Left renal pelvis (tissue), 4 donors: ENCODE data around the gene CEACAM3. TPM values are rescaled to one million over a fixed set of nuclear protein-coding genes. Genes with fewer than 3 reads are reported as not detected.

Experiments used
- DNase-seq, 4 donors: peaks; one replicate each; pipeline ENCODE4 v3.0.0-alpha.2; 2013; ENCODE audit warnings: low read depth in 4 of 4, low spot score in 3 of 4
- polyA plus RNA-seq, 4 donors: library from polyadenylated mRNA; unstranded; fragments of 120-200 nt; gene quantifications; one replicate each; pipeline ENCODE4 v1.2.1, GENCODE V29; 2013; ENCODE audit not compliant: insufficient read length in 4 of 4

Gene CEACAM3
- polyA plus RNA-seq, 4 donors, result 0.22 TPM; not detected in 3

- no peak for DNase-seq
These were observed 47.0 kb downstream of the CEACAM3 start for GRCh38 chr19:41843371-41843770.

- no peak for DNase-seq
These were observed 48.2 kb downstream of the CEACAM3 start, which contains the start of gene LYPD4 for GRCh38 chr19:41844601-41845000. TSS of gene LYPD4 (minus strand) at chr19:41844683. CDS start at chr19:41839285, 5,398 bp downstream.

GRCh38 chr19:41845001-41845050 lies 48.4 kb downstream of the CEACAM3 start, which contains the start of gene DMRTC2:
TSS of gene DMRTC2 (plus strand) at chr19:41845042. CDS start at chr19:41847429, 2,387 bp downstream.
- DNase-seq, result no peak

GRCh38 chr19:41845051-41845590 lies 48.7 kb downstream of the CEACAM3 start:
- DNase-seq, result no peak

GRCh38 chr19:41847351-41848105 lies 51.1 kb downstream of the CEACAM3 start:
- DNase-seq, result no peak

- no peak for DNase-seq
These were observed 52.3 kb downstream of the CEACAM3 start for GRCh38 chr19:41848666-41849065.

- no peak for DNase-seq
These were observed 52.7 kb downstream of the CEACAM3 start for GRCh38 chr19:41849067-41849466.

GRCh38 chr19:41850381-41850780 lies 54.0 kb downstream of the CEACAM3 start:
- no peak for DNase-seq

- no peak for DNase-seq
These were observed 55.1 kb downstream of the CEACAM3 start for GRCh38 chr19:41851456-41851855.

GRCh38 chr19:41853344-41853743 lies 57.0 kb downstream of the CEACAM3 start:
- no peak for DNase-seq

GRCh38 chr19:41853768-41854167 lies 57.4 kb downstream of the CEACAM3 start:
- DNase-seq, result no peak

GRCh38 chr19:41859213-41859617 lies 62.8 kb downstream of the CEACAM3 start:
- no peak for DNase-seq

- DNase-seq, result peak; percentile 99
These were observed 63.4 kb downstream of the CEACAM3 start, which contains the start of gene RPS19 for GRCh38 chr19:41859618-41860418. TSS of gene RPS19 (plus strand) at chr19:41860255. CDS start at chr19:41860775, 520 bp downstream.

GRCh38 chr19:41860419-41861115 lies 64.2 kb downstream of the CEACAM3 start:
- no peak for DNase-seq

Other genes starting within 250 kb of the CEACAM3 start
- 1 to 10 TPM in 3 of 4 donors, under 1 TPM in 1; 0.87 to 2.5 (median 1.3) TPM for gene CEACAM21, start 220.4 kb upstream of the CEACAM3 start, polyA plus RNA-seq
- under 1 TPM in 2 of 4 donors, not detected in 2; 0.27 to 0.31 TPM for gene CEACAM4, start 169.5 kb upstream of the CEACAM3 start, polyA plus RNA-seq
- gene CEACAM7, start 108.3 kb upstream of the CEACAM3 start, polyA plus RNA-seq, result not detected
- gene CEACAM5, start 88.0 kb upstream of the CEACAM3 start, polyA plus RNA-seq, result under 1 TPM; 0.06 to 0.57 (median 0.09) TPM
- gene CEACAM6, start 41.1 kb upstream of the CEACAM3 start, polyA plus RNA-seq, result under 1 TPM in 3 of 4 donors, not detected in 1; 0.11 to 0.26 (median 0.18) TPM
- gene LYPD4, start 48.1 kb downstream of the CEACAM3 start, polyA plus RNA-seq, result not detected
- gene DMRTC2, start 48.5 kb downstream of the CEACAM3 start, polyA plus RNA-seq, result not detected
- gene RPS19, start 63.7 kb downstream of the CEACAM3 start, polyA plus RNA-seq, result 1,000 to 10,000 TPM; 1,157 to 1,791 (median 1,238) TPM
- gene CD79A, start 80.7 kb downstream of the CEACAM3 start, polyA plus RNA-seq, result 1 to 10 TPM in 2 of 4 donors, under 1 TPM in 2; 0.62 to 2.3 (median 0.94) TPM
- 10 to 100 TPM; 38.2 to 63.3 (median 45.9) TPM for gene ARHGEF1, start 86.6 kb downstream of the CEACAM3 start, polyA plus RNA-seq
- under 1 TPM in 3 of 4 donors, not detected in 1; 0.14 to 0.27 (median 0.16) TPM for gene ERFL, start 131.9 kb downstream of the CEACAM3 start, polyA plus RNA-seq
- 10 to 100 TPM; 58.5 to 87.5 (median 69.5) TPM for gene RABAC1, start 162.7 kb downstream of the CEACAM3 start, polyA plus RNA-seq
- gene ATP1A3, start 197.6 kb downstream of the CEACAM3 start, polyA plus RNA-seq, result under 1 TPM in 3 of 4 donors, not detected in 1; 0.26 to 0.69 (median 0.60) TPM